HG02852 (cell line): ENCODE results near the gene STK31.
"Not testable (repeated sequence)": the region's sequence is repeated elsewhere in the genome, so short reads cannot be mapped to it uniquely, and the experiment has no call there.

Source experiments
- ATAC-seq: cut with Tn5 transposase; IDR thresholded peaks from one replicate; pipeline ENCODE4 v1.9.1; 2021; ENCODE audit warnings: mild to moderate bottlenecking, moderate library complexity; ENCODE audit not compliant: unreplicated experiment

Gene STK31

DNA sequence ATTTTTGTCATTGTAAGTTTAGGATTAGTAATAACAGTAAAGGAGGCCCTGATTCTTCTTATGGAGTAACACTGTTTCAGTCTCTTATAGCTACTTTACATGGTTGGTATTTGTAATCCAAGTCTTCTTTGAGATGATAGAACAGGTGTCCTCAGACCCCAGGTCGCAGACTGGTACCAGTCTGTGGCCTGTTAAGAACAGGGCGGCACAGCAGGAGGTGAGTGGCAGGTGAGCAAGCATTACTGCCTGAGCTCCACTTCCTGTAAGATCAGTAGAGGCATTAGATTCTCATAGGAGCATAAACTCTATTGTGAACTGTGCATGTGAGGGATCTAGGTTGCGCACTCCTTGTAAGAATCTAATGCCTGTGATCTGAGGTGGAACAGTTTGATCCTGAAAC lies 77.3 kb downstream of the STK31 start:
- ATAC-seq, result no peak

DNA sequence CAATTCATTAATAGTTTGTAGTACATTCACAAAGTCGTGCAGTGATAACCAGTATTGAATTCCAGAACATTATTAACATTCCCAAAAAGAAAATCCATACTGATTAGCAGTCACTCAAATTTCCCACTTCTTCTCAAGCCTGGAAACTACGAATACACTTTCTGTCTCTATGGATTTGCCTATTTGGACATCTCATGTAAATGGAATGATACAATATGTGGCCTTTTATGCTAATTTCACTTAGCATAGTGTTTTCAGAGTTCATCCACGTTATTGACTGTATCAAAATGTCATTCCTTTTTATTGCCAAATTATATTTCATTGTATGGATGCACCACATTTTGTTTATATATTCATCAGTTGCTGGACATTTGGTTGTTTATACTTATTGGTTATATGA lies 78.8 kb downstream of the STK31 start:
- ATAC-seq, result no peak

DNA sequence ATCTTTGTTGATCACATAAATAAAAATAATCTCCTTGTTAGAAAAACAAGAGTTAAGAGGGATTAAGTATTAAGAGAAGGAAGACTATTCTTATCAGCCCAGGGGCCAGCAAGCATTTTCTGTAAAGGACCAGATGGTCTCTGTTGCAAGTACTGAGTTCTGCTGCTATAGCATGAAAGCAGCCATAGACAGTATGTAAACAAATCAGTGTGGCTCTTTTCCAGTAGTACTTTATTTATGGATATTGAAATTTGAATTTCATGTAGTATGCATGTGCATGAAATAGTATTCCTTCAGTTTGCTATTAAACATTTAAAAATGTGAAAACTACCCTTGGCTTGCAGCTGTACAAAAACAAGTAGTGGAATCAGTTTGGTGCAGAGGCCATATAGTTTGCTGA lies 81.7 kb downstream of the STK31 start:
- ATAC-seq, result no peak

DNA sequence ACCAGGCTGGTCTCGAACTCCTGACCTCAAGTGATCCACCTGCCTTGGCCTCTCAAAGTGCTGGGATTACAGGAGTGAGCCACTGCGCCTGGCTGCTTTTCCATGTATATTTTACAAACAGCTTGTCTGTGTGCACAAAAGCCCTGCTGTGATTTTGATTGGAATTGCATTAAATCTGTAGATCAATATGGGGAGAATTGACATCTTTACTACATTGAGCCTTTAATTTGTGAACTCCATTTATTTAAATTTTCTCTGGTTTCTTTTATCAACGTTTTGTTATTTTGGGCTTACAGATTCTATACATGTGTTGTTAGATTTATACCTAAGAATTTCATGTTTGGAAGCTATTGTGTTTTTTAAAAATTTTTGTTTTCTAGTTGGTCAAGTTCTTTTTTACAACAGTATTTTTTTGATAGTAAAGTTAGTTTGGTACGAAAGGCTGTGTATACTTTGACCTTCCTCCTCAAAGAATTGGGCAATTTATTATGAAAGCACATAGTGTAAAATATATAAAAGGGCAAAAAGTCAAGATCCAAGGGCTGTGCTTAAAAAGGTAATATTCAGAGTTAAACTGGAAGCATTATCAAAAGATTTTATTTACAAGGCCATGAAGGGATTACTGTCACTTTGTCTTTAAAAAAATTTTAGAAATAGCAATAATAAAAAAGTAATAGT lies 92.8 kb downstream of the STK31 start:
- ATAC-seq, result no peak

DNA sequence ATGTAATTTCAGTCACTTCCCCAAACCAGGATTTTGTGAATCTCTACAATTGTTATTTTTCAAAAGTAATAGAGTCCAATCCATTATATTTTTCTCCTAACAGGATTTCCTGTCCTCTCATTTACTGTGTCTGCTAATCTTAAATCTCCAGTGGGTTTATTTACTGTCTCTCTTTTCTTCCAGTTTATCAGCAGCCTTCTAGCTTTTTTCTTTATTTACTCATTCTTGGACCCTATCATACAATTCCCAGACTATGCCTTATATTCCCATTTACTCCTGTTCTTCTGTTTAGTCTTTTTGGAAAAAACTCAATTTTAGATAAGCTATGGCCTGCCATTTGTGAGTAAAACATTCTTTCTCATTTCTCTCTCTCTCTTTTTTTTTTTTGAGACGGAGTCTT lies 94.7 kb downstream of the STK31 start:
- ATAC-seq, result no peak

DNA sequence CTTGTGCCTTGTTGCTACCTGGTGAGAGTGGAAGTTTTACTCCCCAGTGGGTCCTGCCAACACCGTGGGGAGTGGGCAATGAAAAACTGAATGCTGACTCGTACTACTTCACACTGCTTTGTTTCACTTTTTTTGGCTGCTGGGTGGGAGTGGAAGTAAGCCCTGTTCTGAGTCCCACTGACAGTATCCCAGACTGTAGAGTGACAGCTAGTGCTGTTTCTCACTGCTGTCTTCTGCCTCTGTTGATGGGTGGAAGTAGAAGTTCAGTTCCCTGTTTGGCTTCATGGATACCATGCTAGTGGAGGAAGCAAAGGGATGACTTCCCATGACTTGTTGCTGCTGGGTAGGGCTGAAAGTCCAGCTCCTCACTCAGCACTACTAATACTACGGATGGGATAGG lies 98.4 kb downstream of the STK31 start:
- ATAC-seq, result no peak

DNA sequence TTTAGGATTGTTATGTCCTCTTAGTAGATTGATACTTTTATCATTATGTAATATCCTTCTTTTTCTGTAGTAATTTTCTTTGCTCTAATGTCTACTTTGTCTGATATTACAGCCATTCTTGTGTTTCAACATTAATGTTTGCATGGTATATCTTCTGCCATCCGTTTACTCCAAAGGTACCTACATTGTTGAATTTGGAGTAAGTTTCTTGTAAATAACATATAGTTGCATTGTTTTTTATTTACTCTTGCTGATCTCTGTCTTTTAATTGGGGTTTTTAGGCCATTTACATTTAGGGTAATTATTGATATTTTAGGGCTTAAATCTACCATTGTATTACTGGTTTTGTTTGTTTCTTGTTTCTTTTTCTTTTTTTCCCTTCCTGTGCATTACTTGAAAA lies 100.1 kb downstream of the STK31 start:
- ATAC-seq, result no peak

DNA sequence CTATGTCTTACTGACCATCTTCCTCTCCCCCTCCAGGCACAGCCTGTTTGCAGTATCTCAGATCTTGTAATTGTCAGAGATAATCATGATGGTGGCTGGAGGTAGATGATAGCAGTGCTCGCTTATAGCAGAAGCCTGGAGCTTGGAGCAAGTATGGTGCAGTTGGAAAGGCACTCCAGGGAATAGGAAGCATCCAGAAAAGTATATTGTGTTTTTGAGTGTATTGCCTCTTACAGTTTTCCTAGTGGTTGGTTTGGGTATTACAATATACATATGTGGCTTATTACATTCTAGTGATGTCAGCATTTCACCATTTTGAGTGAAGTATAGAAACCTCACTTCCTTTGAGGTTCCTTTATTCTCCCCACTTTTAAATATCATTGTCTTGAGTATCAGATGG lies 101.5 kb downstream of the STK31 start:
- no peak for ATAC-seq

DNA sequence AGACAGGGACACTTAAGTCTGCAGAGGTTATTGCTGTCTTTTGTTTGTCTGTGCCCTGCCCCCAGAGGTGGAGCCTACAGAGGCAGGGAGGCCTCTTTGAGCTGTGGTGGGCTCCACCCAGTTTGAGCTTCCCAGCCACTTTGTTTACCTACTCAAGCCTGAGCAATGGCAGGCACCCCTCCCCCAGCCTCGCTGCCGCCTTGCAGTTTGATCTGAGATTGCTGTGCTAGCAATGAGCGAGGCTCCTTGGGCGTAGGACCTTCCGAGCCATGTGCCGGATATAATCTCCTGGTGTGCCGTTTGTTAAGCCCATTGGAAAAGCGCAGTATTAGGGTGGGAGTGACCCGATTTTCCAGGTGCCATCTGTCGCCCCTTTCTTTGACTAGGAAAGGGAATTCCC lies 118.1 kb downstream of the STK31 start:
- not testable (repeated sequence) for ATAC-seq

DNA sequence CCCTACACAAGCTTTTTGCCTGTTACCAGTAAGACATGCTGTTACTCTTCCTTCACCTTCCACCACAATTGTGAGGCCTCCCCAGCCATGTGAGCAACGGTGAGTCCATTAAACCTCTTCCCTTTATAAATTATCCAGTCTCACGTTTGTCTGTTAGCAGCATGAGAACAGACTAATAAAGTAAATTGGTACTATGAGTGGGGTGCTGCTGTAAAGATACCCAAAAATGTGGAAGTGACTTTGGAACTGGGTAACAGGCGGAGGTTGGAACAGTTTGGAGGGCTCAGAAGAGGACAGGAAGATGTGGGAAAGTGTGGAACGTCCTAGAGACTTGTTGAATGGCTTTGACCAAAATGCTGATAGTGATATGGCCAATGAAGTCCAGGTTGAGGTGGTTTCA lies 122.7 kb downstream of the STK31 start:
- ATAC-seq, result not testable (repeated sequence)

DNA sequence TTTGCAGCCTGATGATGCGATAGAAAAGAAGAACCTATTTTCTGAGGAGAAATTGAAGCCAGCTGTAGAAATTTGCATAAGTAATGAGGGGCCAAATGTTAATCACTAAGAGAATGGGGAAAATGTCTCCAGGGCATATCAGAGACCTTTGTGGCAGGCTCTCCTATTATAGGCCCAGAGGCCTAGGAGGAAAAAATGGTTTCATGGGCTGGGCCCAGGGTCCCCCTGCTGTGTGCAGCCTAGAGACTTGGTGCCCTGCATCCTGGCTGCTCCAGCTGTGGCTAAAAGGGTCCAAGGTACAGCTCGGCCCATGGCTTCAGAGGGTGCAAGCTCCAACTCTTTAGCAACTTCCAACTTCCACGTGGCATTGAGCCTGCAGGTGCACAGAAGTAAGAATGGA lies 123.4 kb downstream of the STK31 start:
- no peak for ATAC-seq

DNA sequence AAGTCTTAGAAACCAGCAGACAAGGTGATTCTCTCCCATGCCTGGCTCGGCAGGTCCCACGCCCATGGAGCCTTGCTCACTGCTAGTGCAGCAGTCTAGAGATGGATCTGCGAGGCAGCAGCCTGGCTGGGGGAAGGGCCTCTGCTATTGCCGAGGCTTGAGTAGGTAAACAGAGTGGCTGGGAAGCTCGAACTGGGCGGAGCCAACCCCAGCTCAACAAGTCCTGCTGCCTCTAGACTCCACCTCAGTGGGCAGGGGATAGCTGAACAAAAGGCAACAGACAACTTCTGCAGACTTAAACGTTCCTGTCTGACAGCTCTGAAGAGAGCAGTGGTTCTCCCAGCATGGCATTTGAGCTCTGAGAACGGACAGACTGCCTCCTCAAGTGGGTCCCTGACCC lies 134.8 kb downstream of the STK31 start:
- ATAC-seq, result not testable (repeated sequence)

DNA sequence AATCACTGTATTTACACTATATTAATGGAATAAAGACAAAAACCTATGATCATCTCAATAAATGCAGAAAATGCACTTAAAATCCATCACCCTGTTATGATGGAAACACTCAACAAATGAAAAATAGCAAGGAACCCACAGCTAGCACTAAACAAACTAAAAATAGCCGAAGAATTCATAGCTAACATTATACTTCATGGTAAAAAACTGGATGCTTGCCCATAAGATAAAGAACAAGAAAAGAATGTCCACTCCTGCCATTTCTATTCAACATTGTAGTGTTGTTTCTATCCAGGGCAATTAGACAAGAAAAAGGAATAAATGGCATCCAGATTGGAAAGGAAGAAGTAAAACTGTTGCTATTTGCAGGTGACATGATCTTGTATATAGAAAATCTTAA lies 142.1 kb downstream of the STK31 start:
- no peak for ATAC-seq

DNA sequence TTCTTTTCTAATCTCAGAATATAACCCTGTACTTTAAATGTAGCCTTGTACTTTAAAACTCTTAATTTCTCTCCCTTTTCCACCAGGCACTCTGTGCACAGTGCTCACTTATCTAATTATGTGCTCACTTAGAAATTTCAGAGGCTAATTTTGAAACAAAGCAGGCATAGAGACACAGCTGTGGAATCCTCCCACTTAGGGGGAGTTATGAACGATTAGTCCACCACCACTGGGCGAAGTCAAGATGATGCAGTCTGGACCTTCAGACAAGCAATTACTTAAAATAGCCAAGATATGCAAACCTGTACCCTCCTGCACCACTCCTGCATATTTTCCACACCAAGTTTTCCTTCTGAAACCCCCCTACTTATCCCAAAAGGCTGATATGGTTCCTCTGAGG lies 143.0 kb downstream of the STK31 start:
- no peak for ATAC-seq

DNA sequence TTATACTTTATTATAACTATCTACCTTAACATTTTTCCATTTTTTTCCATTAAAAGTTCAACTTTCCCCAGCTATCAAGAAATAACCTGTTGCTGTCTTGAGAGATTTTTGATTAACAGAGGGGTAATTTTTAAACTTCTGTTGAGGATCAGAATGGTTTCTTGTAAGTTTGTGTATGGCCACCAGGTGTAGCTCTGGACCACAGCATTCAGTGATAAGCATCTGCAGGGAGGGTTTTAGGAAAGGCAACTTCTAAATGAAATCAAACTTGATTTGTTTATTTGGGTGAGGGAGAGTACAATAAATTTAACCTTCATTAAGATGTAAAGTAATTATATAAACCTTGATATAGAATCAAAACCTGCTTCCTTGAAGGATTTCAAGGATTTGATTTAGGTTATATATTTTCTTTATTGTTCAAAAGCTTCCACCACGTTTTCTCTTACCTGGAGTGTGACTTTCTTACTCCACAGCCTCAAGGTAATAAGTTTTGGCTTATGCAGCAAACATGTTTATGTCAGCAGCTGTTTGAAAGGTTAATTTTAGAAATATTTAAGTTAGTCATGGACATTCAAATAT lies 153.3 kb downstream of the STK31 start:
- no peak for ATAC-seq

DNA sequence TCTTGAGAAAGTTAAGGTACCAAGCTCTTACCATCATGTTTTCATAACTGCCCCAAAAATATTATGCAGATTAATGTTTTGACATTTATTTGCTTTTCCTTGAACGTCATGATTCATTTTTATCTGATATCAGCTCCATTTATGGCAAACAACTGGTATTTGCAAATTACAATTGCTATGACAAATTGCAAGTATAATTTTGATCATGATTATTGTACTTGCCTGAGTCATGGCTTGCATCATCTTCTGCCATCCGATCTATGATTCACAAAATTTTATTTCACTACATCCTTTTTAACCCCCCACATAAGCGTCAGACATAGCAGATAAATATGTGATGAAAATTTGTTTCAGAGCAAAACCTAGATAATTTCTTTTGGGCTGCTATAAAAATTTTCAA lies 155.0 kb downstream of the STK31 start:
- ATAC-seq, result no peak

DNA sequence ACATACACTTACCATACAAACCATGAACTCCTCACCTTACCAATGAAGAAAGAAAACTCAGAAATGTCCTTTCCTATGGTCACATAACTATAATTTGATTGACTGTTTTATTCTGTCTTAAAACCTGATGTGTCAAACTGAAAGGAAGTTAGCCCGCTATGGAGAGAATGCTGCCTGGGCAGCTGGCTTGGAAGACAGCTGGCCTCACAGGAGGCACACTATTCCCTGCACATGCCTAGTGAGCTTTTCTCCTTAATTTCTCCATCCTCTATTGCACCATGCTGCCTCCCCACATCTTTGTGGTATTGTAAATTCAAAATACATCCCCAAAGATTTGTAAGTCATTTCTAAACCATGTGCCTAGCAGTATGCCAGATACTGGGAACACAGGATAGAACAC lies 163.3 kb downstream of the STK31 start:
- ATAC-seq, result no peak

DNA sequence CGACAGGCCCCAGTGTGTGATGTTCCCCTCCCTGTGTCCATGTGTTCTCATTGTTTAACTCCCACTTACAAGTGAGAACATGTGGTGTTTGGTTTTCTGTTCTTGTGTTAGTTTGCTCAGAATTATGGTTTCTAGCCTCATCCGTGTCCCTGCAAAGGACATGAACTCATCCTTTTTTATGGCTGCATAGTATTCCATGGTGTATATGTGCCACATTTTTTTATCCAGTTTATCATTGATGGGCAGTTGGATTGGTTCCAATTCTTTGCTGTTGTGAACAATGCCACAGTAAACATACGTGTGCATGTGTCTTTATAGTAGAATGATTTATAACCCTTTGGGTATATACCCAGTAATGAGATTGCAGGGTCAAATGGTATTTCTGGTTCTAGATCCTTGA lies 166.5 kb downstream of the STK31 start:
- ATAC-seq, result not testable (repeated sequence)
